HCT116 (cell line): ENCODE results near the gene ZNF626. TPM values are rescaled to one million over a fixed set of nuclear protein-coding genes. Genes with fewer than 3 reads are reported as not detected.
"Not testable (repeated sequence)": the region's sequence is repeated elsewhere in the genome, so short reads cannot be mapped to it uniquely, and the experiment has no call there.

Source experiments
- ATAC-seq: fragments of 200-7000 bp; cut with Tn5 transposase; 2 replicates; pipeline ENCODE4 v1.9.1; 2020; ENCODE audit warnings: mild to moderate bottlenecking, moderate library complexity
- BruUV-seq: library from RNA; stranded (reverse); fragments of 400-500 nt; replicated peaks from 2 replicates; lab custom pipeline; 2021; lab: Mats Ljungman, UMichigan
- CTCF ChIA-PET: fragments of 300-600 bp; sonication (Branson Sonifier 250); formaldehyde crosslinking; loops from one replicate; lab custom pipeline; 2021; ENCODE audit warnings: antibody characterized with exemption; lab: Charles Lee
- POLR2A ChIA-PET: fragments of 300-600, 350-600 bp; sonication (Branson Sonifier 250); formaldehyde crosslinking; loops from one replicate; lab custom pipeline; 2021; ENCODE audit warnings: antibody characterized with exemption; lab: Charles Lee
- RAD21 ChIA-PET, 2 experiments: fragments of 300-600 bp; sonication (Branson Sonifier 250); formaldehyde crosslinking; loops; one replicate each; lab custom pipeline; 2023; ENCODE audit warnings: low total read pairs in 2 of 2; ENCODE audit not compliant: uncharacterized antibody in 2 of 2, unreplicated experiment in 2 of 2, low non-redundant PET in 1 of 2; lab: Charles Lee
- DNase-seq: peaks from one replicate; pipeline ENCODE4 v3.0.0-alpha.2; 2010; ENCODE audit warnings: low read depth, low spot score
- H2AFZ ChIP-seq: fragments of 200-600 bp; shearing (Covaris generic), sonication (generic); 2 replicates; pipeline ENCODE4 v1.6.1; 2017; ENCODE audit warnings: low read depth, mixed run types, mixed read lengths, antibody characterized with exemption, low read length; ENCODE audit not compliant: poor library complexity, severe bottlenecking
- H3K27ac ChIP-seq: 2 replicates; pipeline ENCODE4 v1.5.1; 2012; ENCODE audit warnings: low read depth, low read length
- H3K27me3 ChIP-seq: fragments of 200-600 bp; sonication (generic); 2 replicates; pipeline ENCODE4 v1.6.1; 2016; ENCODE audit warnings: mixed run types, low read length, mixed read lengths; ENCODE audit not compliant: insufficient read depth
- H3K36me3 ChIP-seq, 2 experiments: fragments of 200-500 bp in 1 of 2; fragments of 200-600 bp in 1 of 2; sonication (Bioruptor generic) in 1 of 2; sonication (generic) in 1 of 2; 2 replicates each; pipeline versions ENCODE4 v1.5.1 to v1.6.1; 2014 to 2016; ENCODE audit warnings: low read length in 2 of 2, inconsistent platforms in 1 of 2, mixed read lengths in 1 of 2, mixed run types in 1 of 2; ENCODE audit not compliant: insufficient read depth in 2 of 2, control insufficient read depth in 1 of 2
- H3K4me1 ChIP-seq, 2 experiments: fragments of 200-600 bp in 1 of 2; sonication (generic) in 1 of 2; 2 replicates each; pipeline versions ENCODE4 v1.5.1 to v1.6.1; 2012 to 2017; ENCODE audit warnings: low read length in 2 of 2, inconsistent platforms in 1 of 2, mild to moderate bottlenecking in 1 of 2, mixed read lengths in 1 of 2, mixed run types in 1 of 2, moderate library complexity in 1 of 2; ENCODE audit not compliant: insufficient read depth in 2 of 2, control insufficient read depth in 1 of 2
- H3K4me2 ChIP-seq: fragments of 200-600 bp; sonication (generic); 2 replicates; pipeline ENCODE4 v1.6.1; 2017; ENCODE audit warnings: mixed run types, low read length, mixed read lengths
- H3K4me3 ChIP-seq, 2 experiments: fragments of 200-600 bp in 1 of 2; sonication (generic) in 1 of 2; replicated peaks in 1 of 2; 2 replicates each; pipeline ENCODE4 v1.5.1; 2011 to 2016; ENCODE audit warnings: low read length in 2 of 2, control low read depth in 1 of 2, low read depth in 1 of 2, mild to moderate bottlenecking in 1 of 2, mixed read lengths in 1 of 2, mixed run types in 1 of 2
- H3K79me2 ChIP-seq: fragments of 200-600 bp; sonication (generic); 2 replicates; pipeline ENCODE4 v1.6.1; 2017; ENCODE audit warnings: mild to moderate bottlenecking, mixed run types, low read length, moderate library complexity, mixed read lengths; ENCODE audit not compliant: insufficient read depth
- H3K9ac ChIP-seq: fragments of 200-600 bp; sonication (generic); 2 replicates; pipeline ENCODE4 v1.6.1; 2016; ENCODE audit warnings: low read length, mixed read lengths
- H3K9me2 ChIP-seq: fragments of 200-600 bp; sonication (generic), shearing (Covaris generic); 2 replicates; pipeline ENCODE4 v1.6.1; 2017; ENCODE audit warnings: mixed run types, mild to moderate bottlenecking, moderate library complexity; ENCODE audit not compliant: insufficient read depth
- H3K9me3 ChIP-seq, 2 experiments: fragments of 200-500 bp in 1 of 2; fragments of 200-600 bp in 1 of 2; sonication (Bioruptor generic) in 1 of 2; sonication (generic) in 1 of 2; 2 replicates each; pipeline ENCODE4 v1.6.1; 2014 to 2017; ENCODE audit warnings: low read length in 2 of 2, mixed read lengths in 2 of 2, inconsistent platforms in 1 of 2, low read depth in 1 of 2, mild to moderate bottlenecking in 1 of 2, mixed run types in 1 of 2, moderate library complexity in 1 of 2; ENCODE audit not compliant: control insufficient read depth in 1 of 2, insufficient read depth in 1 of 2
- H4K20me1 ChIP-seq: fragments of 200-600 bp; sonication (generic), shearing (Covaris generic); 2 replicates; pipeline ENCODE4 v1.6.1; 2017; ENCODE audit warnings: mixed run types, mild to moderate bottlenecking, moderate library complexity; ENCODE audit not compliant: insufficient read depth
- CEBPB ChIP-seq: IDR thresholded peaks from 2 replicates; pipeline ENCODE4 v1.6.1; 2012; ENCODE audit warnings: low read depth
- EGR1 ChIP-seq: IDR thresholded peaks from 2 replicates; pipeline ENCODE4 v1.6.1; 2012; ENCODE audit warnings: low read depth
- ELF1 ChIP-seq: IDR thresholded peaks from 2 replicates; pipeline ENCODE4 v1.6.1; 2012; ENCODE audit warnings: low read depth, borderline replicate concordance
- EZH2 ChIP-seq: fragments of 200-600 bp; sonication (generic); IDR thresholded peaks from 2 replicates; pipeline ENCODE4 v1.6.1; 2017; ENCODE audit warnings: antibody characterized with exemption, mixed run types
- EZH2phosphoT487 ChIP-seq: fragments of 200-600 bp; IDR thresholded peaks from 2 replicates; pipeline ENCODE4 v1.6.1; 2018; ENCODE audit warnings: antibody characterized with exemption, borderline replicate concordance
- FOSL1 ChIP-seq: IDR thresholded peaks from 2 replicates; pipeline ENCODE4 v1.6.1; 2012; ENCODE audit warnings: low read depth
- JUND ChIP-seq: IDR thresholded peaks from 2 replicates; pipeline ENCODE4 v1.6.1; 2012
- POLR2A ChIP-seq: IDR thresholded peaks from 2 replicates; pipeline ENCODE4 v1.7.0; 2011; ENCODE audit warnings: borderline replicate concordance; ENCODE audit not compliant: insufficient read depth, insufficient read length; ENCODE audit errors: extremely low read depth
- POLR2AphosphoS5 ChIP-seq: IDR thresholded peaks from 2 replicates; pipeline ENCODE4 v1.6.1; 2011; ENCODE audit warnings: mild to moderate bottlenecking, low read depth, low read length, moderate library complexity
- RAD21 ChIP-seq: IDR thresholded peaks from 2 replicates; pipeline ENCODE4 v1.6.1; 2012; ENCODE audit warnings: low read depth, mild to moderate bottlenecking
- SIN3A ChIP-seq: IDR thresholded peaks from 2 replicates; pipeline ENCODE4 v1.6.1; 2012; ENCODE audit warnings: low read depth
- SP1 ChIP-seq: IDR thresholded peaks from 2 replicates; pipeline ENCODE4 v1.6.1; 2012; ENCODE audit warnings: low read depth
- SRF ChIP-seq: IDR thresholded peaks from 2 replicates; pipeline ENCODE4 v1.6.1; 2012; ENCODE audit warnings: low read depth
- intact Hi-C: fragments of 100-400 bp; cut with micrococcal nuclease; formaldehyde crosslinking; loops from 2 replicates; pipeline ENCODE4 v1.10.0; 2022
- total RNA-seq: library from RNA; stranded (reverse); gene quantifications from one replicate; pipeline ENCODE4 v1.2.1, GENCODE V29; 2021; ENCODE audit not compliant: unreplicated experiment
- TF ChIP-seq, protein P1 (sequence below): IDR thresholded peaks from 2 replicates; pipeline ENCODE4 v1.6.1; 2012
- TF ChIP-seq, protein P2 (sequence below): IDR thresholded peaks from 2 replicates; pipeline ENCODE4 v1.6.1; 2012
- TF ChIP-seq, protein P3 (sequence below): IDR thresholded peaks from 2 replicates; pipeline ENCODE4 v1.6.1; 2011; ENCODE audit warnings: mild to moderate bottlenecking, low read length, moderate library complexity; ENCODE audit not compliant: insufficient replicate concordance; ENCODE audit errors: extremely low read depth
- TF ChIP-seq, protein P4 (sequence below), 3 experiments: fragments of 200-600 bp in 1 of 3; sonication (generic) in 1 of 3; IDR thresholded peaks in 2 of 3; conservative IDR thresholded peaks in 1 of 3; 2 replicates each; pipeline ENCODE4 v1.5.1; 2012 to 2017; ENCODE audit warnings: low read depth in 2 of 3, low read length in 2 of 3, antibody characterized with exemption in 1 of 3, borderline replicate concordance in 1 of 3, control low read depth in 1 of 3, mild to moderate bottlenecking in 1 of 3, mixed read lengths in 1 of 3, mixed run types in 1 of 3, moderate library complexity in 1 of 3; ENCODE audit not compliant: insufficient read depth in 1 of 3

ZNF626 gene
- total RNA-seq, 1 experiment from 2014 or later, result not detected

DNA sequence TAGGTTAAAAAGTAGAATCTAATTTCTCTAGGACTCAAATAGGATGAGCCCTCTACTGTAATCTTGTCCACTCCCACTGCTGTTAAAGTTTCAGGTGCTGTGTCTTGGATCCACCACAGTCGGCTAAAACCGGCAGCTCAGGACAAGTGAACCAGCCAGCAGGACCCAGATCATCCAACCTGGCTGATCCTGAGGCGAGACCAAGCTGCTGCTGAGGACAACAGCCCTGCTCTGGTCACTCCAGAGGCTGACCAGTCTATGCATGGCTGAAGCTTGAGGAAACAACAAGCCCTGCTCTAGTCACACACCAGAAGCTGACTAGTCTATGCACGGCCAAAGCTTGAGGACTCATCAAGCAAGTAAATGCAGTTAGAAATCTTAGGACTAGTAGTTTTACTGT is 46.4 kb downstream of the ZNF626 start:
- H2AFZ ChIP-seq, H3K4me1 ChIP-seq, H3K36me3 ChIP-seq, H3K9me3 ChIP-seq, H3K4me3 ChIP-seq, BruUV-seq, H3K9me2 ChIP-seq, H3K79me2 ChIP-seq, POLR2A ChIA-PET, DNase-seq, H3K27me3 ChIP-seq, intact Hi-C loops, H3K4me2 ChIP-seq, H4K20me1 ChIP-seq, H3K9ac ChIP-seq, ATAC-seq, RAD21 ChIA-PET, H3K27ac ChIP-seq, CTCF ChIA-PET: not testable (repeated sequence)

DNA sequence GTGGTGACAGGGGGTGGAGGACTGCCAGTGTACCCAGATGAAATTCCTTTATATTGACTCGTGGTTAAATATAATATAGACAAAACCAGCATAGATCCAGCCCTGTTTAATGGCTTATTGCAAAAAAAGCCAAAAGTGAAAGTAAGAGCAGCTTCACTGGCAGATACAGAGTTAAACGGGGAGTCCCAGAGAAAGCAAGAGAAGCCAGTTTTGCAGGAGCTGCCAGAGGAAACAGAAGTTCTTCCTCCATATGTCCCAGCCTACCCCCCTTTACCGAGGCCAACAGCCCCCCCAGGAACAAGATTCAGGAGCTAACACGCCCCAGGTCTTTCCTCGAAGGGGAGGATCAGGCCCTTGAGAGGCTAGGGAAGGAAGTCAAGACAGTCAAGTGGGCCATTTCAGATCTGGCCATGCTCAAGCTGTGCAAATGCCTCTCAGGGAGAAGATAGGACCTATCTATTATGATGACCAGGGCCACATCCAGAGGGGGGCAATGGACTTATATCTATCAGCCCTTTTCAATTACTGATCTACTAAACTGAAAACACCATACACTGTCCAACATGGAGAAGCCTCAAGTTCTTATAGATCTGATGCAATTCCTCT is 48.6 kb downstream of the ZNF626 start:
- DNase-seq (no peak), ATAC-seq (no peak)
- Histone ChIP-seq H3K27me3 (no peaks in the 10 kb centered on the region), H3K4me1 (no peaks in the 10 kb centered on the region), H3K79me2 (no peaks in the 10 kb centered on the region), H3K27ac (no peak overlapping the region), H3K4me2 (no peak overlapping the region), H4K20me1 (no peaks in the 10 kb centered on the region), H3K9me3 (no peaks in the 10 kb centered on the region), H3K9me2 (no peaks in the 10 kb centered on the region), H3K36me3 (no peaks in the 10 kb centered on the region), H3K4me3 (no peak overlapping the region), H3K9ac (no peak overlapping the region), H2AFZ (no peak overlapping the region)
- BruUV-seq, result no TSS peak
- POLR2A ChIA-PET, result no interaction called here
- RAD21 ChIA-PET, result no interaction called here
- intact Hi-C loops, result no loop called here
- CTCF ChIA-PET, result no interaction called here
- no peak for TF ChIP-seq RAD21
- no peak for TF ChIP-seq SIN3A
- TF ChIP-seq EZH2, result no peak
- TF ChIP-seq, protein P1, sequence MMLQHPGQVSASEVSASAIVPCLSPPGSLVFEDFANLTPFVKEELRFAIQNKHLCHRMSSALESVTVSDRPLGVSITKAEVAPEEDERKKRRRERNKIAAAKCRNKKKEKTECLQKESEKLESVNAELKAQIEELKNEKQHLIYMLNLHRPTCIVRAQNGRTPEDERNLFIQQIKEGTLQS, result no peak
- TF ChIP-seq POLR2AphosphoS5, result no peak
- no peak for TF ChIP-seq CEBPB
- TF ChIP-seq SRF, result no peak
- TF ChIP-seq FOSL1, result no peak
- TF ChIP-seq ELF1, result no peak
- TF ChIP-seq EGR1, result no peak
- no peak for TF ChIP-seq POLR2A
- TF ChIP-seq EZH2phosphoT487, result no peak
- TF ChIP-seq, protein P2, sequence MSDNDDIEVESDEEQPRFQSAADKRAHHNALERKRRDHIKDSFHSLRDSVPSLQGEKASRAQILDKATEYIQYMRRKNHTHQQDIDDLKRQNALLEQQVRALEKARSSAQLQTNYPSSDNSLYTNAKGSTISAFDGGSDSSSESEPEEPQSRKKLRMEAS, result no peak
- TF ChIP-seq JUND, result no peak
- no peak for TF ChIP-seq SP1
- TF ChIP-seq, protein P3, sequence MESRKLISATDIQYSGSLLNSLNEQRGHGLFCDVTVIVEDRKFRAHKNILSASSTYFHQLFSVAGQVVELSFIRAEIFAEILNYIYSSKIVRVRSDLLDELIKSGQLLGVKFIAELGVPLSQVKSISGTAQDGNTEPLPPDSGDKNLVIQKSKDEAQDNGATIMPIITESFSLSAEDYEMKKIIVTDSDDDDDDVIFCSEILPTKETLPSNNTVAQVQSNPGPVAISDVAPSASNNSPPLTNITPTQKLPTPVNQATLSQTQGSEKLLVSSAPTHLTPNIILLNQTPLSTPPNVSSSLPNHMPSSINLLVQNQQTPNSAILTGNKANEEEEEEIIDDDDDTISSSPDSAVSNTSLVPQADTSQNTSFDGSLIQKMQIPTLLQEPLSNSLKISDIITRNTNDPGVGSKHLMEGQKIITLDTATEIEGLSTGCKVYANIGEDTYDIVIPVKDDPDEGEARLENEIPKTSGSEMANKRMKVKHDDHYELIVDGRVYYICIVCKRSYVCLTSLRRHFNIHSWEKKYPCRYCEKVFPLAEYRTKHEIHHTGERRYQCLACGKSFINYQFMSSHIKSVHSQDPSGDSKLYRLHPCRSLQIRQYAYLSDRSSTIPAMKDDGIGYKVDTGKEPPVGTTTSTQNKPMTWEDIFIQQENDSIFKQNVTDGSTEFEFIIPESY, result no peak
- TF ChIP-seq, protein P4, sequence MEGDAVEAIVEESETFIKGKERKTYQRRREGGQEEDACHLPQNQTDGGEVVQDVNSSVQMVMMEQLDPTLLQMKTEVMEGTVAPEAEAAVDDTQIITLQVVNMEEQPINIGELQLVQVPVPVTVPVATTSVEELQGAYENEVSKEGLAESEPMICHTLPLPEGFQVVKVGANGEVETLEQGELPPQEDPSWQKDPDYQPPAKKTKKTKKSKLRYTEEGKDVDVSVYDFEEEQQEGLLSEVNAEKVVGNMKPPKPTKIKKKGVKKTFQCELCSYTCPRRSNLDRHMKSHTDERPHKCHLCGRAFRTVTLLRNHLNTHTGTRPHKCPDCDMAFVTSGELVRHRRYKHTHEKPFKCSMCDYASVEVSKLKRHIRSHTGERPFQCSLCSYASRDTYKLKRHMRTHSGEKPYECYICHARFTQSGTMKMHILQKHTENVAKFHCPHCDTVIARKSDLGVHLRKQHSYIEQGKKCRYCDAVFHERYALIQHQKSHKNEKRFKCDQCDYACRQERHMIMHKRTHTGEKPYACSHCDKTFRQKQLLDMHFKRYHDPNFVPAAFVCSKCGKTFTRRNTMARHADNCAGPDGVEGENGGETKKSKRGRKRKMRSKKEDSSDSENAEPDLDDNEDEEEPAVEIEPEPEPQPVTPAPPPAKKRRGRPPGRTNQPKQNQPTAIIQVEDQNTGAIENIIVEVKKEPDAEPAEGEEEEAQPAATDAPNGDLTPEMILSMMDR (IDR thresholded peaks at IDR 0.05 in 2 of 3, conservative IDR thresholded peaks at IDR 0.05 in 1 of 3; ENCODE audit: borderline replicate concordance in 1 of 3, insufficient read depth in 1 of 3, low read depth in 2 of 3, low read length in 2 of 3), result no peak
